ENCODE results near the gene MROH8.

GRCh38 chr20:37066168-37066567 lies 113.2 kb downstream of the MROH8 start:
- TF ChIP-seq EZH2 (IDR thresholded peaks at IDR 0.05; ENCODE audit: borderline replicate concordance, low read length): no peak
- TF ChIP-seq, protein P1, sequence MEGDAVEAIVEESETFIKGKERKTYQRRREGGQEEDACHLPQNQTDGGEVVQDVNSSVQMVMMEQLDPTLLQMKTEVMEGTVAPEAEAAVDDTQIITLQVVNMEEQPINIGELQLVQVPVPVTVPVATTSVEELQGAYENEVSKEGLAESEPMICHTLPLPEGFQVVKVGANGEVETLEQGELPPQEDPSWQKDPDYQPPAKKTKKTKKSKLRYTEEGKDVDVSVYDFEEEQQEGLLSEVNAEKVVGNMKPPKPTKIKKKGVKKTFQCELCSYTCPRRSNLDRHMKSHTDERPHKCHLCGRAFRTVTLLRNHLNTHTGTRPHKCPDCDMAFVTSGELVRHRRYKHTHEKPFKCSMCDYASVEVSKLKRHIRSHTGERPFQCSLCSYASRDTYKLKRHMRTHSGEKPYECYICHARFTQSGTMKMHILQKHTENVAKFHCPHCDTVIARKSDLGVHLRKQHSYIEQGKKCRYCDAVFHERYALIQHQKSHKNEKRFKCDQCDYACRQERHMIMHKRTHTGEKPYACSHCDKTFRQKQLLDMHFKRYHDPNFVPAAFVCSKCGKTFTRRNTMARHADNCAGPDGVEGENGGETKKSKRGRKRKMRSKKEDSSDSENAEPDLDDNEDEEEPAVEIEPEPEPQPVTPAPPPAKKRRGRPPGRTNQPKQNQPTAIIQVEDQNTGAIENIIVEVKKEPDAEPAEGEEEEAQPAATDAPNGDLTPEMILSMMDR (conservative IDR thresholded peaks at IDR 0.05 in 1 of 2, IDR thresholded peaks at IDR 0.05 in 1 of 2; ENCODE audit: extremely low read depth in 1 of 2, insufficient read depth in 1 of 2, low read depth in 1 of 2, low read length in 2 of 2): no peak

Data from mammary epithelial cell (primary cell).